HUES6 (cell line): ENCODE data around the gene BICRAL.
"Not testable (repeated sequence)": the region's sequence is repeated elsewhere in the genome, so short reads cannot be mapped to it uniquely, and the experiment has no call there.

Experiments
- H3K27ac ChIP-seq: 2 replicates; pipeline ENCODE4 v1.7.0; 2013; ENCODE audit warnings: low read depth, mild to moderate bottlenecking, low read length, inconsistent platforms
- H3K27me3 ChIP-seq: 2 replicates; pipeline ENCODE4 v1.6.1; 2013; ENCODE audit warnings: low read length; ENCODE audit not compliant: control insufficient read depth, insufficient read depth
- H3K36me3 ChIP-seq: 2 replicates; pipeline ENCODE4 v1.6.1; 2013; ENCODE audit warnings: low read length; ENCODE audit not compliant: control insufficient read depth, insufficient read depth
- H3K4me1 ChIP-seq: 2 replicates; pipeline ENCODE4 v1.6.1; 2013; ENCODE audit warnings: low read length; ENCODE audit not compliant: control insufficient read depth, insufficient read depth
- H3K4me3 ChIP-seq: 2 replicates; pipeline ENCODE4 v1.5.1; 2013; ENCODE audit warnings: low read depth, low read length
- H3K9ac ChIP-seq: one replicate; pipeline ENCODE4 v1.6.1; 2013; ENCODE audit warnings: mild to moderate bottlenecking, low read length
- H3K9me3 ChIP-seq: 2 replicates; pipeline ENCODE4 v1.6.1; 2013; ENCODE audit warnings: low read depth, low read length; ENCODE audit not compliant: control insufficient read depth, insufficient read depth

The BICRAL gene

DNA sequence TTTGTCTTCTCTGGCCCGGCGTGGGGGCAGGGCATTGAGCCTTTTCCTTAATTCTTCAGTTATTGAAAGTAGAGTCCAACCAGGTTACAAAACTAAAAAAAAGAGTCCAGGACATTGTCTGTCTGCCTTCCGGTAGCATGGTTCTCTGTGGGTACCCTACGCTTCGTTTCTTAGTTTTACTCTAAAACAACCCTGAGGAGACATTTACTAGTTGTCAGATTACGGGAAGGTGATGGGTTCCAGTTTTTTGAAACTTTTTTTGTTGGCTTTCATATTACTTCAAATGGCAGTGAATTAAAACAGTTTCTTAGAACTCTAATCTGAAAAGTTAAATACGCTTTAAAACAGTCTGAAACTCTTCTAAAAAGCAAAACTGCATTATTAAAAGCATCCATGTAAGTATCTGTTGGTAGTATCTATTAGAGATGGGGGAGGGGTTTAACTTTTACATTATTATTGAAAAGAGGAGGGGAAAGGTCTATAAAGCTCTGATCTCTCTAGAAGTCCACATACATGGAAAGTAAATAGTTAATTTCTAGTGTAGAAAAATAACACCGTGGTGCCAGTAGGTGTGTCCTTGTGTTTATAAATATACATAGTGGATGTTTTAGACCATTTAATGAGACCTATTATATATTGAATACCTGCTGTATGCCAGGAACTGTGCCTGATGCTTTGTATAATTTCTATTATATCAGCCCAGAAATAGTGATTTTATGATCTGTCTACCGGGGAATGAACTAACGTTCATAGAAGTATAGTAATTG, 2.2 kb downstream of the BICRAL start:
- Histone ChIP-seq H3K9me3 (no peaks in the 10 kb centered on the region), H3K4me3 (peak overlapping the region; percentile 92), H3K4me1 (peaks cover 29% of the 10 kb centered on the region), H3K9ac (peak overlapping the region; percentile 100), H3K27me3 (no peaks in the 10 kb centered on the region), H3K36me3 (no peaks in the 10 kb centered on the region), H3K27ac (peak overlapping the region; percentile 100)

DNA sequence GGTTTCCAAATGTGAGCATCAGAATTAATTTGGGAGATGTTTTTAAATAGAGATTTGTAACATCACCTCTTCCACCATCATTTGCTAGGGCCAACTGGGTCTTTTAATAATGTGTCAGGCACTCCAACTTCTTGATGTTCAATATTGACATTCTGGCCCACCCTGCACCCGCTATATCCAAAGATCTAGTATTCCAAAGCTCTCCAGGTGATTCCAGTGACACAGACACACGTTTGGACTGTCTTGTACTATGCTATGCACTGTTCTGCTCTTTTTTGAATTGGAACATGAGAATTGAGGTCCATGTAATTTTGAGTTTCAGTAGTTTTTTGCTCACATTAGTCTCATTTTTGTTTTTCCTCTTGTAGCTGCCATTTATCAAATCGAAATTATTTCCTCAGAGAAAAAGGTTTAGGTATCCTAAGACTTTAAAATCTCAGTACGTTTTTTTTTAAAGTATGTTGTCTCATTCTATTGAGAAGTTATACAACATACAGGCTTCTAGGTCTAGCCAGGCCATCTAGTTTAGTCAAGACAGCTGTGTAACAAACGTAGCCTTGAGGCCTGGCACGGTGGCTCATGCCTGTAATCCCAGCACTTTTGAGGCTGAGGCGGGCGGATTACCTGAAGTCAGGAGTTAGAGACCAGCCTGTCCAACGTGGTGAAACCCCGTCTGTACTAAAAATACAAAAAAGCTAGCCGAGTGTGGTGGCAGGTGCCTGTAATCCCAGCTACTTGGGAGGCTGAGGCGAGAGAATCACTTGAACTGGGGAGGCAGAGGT, 3.1 kb downstream of the BICRAL start:
- H3K27ac ChIP-seq = no peak overlapping the region
- peaks cover 34% of the 10 kb centered on the region for H3K4me1 ChIP-seq
- no peaks in the 10 kb centered on the region for H3K36me3 ChIP-seq
- peak overlapping the region; percentile 100 for H3K9ac ChIP-seq
- peak overlapping the region; percentile 92 for H3K4me3 ChIP-seq
- no peaks in the 10 kb centered on the region for H3K27me3 ChIP-seq
- no peaks in the 10 kb centered on the region for H3K9me3 ChIP-seq

DNA sequence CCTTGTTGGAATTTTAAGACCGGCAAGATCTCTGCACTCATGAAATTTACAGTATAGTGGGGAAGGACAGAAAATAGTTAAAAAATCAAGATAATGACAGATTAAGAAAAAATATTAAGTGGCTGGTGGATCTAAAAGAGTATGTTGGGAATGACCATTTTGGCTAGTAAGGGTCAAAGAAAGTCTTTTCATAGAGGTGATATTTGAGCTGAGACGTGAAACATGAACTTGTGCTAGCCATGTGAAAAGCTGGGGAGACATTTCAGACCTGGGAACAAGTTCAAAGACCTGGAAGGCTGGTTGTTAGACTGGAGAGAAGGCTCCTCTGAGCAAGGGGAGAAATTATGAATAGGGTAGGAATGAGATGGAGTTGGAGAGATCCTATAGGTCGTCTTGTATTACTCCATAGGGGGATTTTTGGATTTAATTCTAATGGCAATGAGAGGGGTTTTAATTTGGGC, 4.7 kb downstream of the BICRAL start:
- Histone ChIP-seq H3K36me3 (no peaks in the 10 kb centered on the region), H3K4me3 (no peak overlapping the region), H3K9ac (no peak overlapping the region), H3K9me3 (no peaks in the 10 kb centered on the region), H3K27ac (no peak overlapping the region), H3K27me3 (no peaks in the 10 kb centered on the region), H3K4me1 (peaks cover 37% of the 10 kb centered on the region)

DNA sequence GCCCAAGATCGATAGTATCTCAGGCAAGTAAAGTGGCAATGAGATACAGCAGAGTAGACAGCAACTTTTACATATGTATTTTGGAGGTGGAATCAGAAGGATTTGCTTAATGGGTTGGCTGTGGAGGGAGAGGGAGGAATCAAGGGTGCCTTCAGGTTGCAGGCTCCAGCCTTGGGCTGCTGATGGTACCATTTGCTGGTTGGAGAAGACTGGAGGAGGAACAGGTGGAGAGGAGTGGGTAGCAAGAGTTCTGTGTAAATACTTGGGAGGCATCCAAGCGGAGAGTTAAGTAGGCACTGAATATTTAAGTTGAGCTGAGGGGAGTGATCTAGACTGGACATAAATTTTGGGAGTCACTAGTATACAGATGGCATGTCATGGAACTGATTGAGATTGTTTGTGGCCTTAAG, 5.2 kb downstream of the BICRAL start:
- H3K9me3 ChIP-seq = no peaks in the 10 kb centered on the region
- H3K4me1 ChIP-seq = peaks cover 37% of the 10 kb centered on the region
- H3K27me3 ChIP-seq = no peaks in the 10 kb centered on the region
- H3K36me3 ChIP-seq = no peaks in the 10 kb centered on the region
- no peak overlapping the region for H3K4me3 ChIP-seq
- no peak overlapping the region for H3K27ac ChIP-seq
- H3K9ac ChIP-seq = no peak overlapping the region

DNA sequence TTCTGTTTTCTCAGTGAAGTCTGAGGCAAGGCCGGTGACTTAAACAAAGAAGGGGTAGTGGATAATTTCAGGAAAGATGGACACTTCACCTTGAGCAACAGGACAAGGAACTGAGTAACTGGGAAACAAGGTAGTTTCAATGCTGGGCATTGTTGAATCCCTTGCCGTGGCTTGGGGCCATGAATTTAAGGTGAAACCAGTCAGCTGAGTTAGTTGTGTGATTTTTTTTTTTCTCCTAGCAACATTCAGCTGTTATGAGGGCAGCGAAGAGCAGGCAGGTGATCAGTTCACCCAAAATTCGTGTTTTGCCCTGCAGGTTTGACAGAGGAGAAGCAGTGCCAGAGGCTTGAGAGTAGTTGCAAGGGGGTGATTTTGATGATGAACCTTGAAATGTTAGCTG, 6.8 kb downstream of the BICRAL start:
- H3K4me3 ChIP-seq = no peak overlapping the region
- no peak overlapping the region for H3K9ac ChIP-seq
- no peak overlapping the region for H3K27ac ChIP-seq
- H3K9me3 ChIP-seq = no peaks in the 10 kb centered on the region
- no peaks in the 10 kb centered on the region for H3K27me3 ChIP-seq
- peaks cover 37% of the 10 kb centered on the region for H3K4me1 ChIP-seq
- no peaks in the 10 kb centered on the region for H3K36me3 ChIP-seq

DNA sequence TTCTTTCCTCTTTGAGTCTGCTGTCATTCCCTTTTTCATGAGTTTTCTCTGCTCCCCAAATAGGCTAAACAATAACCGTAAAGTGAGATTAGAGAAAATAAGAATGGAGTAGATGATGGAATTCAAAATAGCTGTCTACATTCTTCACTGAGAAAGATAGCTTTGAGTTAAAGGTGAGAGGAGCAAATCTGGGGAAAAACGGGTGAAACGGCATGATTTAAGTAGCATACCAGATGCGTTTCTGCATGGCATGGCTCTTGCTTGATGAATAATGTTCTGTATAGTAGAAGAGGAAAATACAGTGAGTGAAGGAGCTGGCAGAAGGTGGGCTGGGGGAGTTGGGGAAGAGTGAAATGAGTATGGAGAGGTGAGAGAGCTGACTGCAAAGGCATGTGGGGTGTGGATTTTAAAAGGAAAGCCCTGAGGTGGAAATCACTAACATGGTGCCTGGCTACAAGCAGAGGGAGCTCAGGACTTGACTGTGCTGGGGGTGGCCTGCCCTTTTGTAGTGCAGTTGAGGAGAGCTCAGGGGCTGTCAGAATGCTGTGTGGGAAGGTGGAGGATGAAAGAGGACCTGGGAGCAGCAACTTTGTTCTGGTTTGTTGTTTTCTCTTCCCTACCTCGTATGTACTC, 8.8 kb downstream of the BICRAL start:
- Histone ChIP-seq H3K9me3 (no peaks in the 10 kb centered on the region), H3K36me3 (no peaks in the 10 kb centered on the region), H3K9ac (no peak overlapping the region), H3K4me1 (peaks cover 30% of the 10 kb centered on the region), H3K4me3 (no peak overlapping the region), H3K27ac (no peak overlapping the region), H3K27me3 (no peaks in the 10 kb centered on the region)

DNA sequence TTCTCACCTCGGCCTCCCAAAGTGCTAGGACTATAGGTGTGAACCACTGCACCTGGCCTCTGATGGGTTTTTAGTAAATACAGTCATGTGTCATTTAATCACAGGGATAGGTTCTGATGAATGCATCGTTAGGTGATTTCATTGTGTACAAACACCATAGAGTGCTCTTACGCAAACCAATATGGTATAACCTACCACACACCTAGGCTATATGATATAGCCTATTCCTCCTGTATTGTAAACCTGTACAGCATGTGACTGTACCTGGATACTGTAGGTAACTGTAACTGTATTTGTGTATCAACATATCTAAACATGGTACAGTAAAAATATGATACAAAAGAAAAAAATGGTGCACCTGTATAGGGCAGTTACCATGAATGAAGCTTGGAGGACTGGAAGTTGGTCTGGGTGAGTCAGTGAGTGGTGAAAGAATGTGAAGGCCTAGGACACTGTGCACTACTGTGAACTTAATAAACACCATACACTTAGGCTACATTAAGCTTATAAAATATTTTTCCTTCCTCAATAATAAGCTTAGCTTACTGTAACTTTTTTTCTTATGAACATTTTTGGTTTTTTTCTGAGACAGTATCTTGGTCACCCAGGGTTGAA, 10.0 kb downstream of the BICRAL start:
- no peaks in the 10 kb centered on the region for H3K9me3 ChIP-seq
- no peaks in the 10 kb centered on the region for H3K27me3 ChIP-seq
- H3K4me3 ChIP-seq = no peak overlapping the region
- no peak overlapping the region for H3K27ac ChIP-seq
- no peak overlapping the region for H3K9ac ChIP-seq
- no peaks in the 10 kb centered on the region for H3K36me3 ChIP-seq
- H3K4me1 ChIP-seq = peaks cover 20% of the 10 kb centered on the region

DNA sequence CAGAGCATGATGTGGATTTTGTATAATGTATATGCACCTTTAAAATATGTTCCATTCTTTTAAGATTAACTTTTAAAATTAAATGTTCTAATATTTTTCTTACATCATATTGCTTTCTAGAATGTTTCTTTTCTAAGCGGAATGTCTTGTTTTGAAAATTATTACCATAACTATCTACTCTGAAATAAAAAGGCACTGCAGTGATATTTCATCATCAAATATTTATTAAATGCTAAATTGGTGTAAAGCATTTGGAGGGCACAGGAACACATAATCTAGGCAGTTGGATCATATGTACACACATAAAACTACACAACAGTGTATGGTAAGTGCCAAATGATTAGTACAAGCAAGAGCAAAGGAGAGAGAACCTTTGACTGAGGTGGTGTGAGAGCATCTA, 13.8 kb downstream of the BICRAL start:
- no peak overlapping the region for H3K27ac ChIP-seq
- H3K27me3 ChIP-seq = no peaks in the 10 kb centered on the region
- no peak overlapping the region for H3K4me3 ChIP-seq
- H3K36me3 ChIP-seq = no peaks in the 10 kb centered on the region
- peaks cover 4% of the 10 kb centered on the region for H3K4me1 ChIP-seq
- H3K9ac ChIP-seq = no peak overlapping the region
- H3K9me3 ChIP-seq = no peaks in the 10 kb centered on the region

DNA sequence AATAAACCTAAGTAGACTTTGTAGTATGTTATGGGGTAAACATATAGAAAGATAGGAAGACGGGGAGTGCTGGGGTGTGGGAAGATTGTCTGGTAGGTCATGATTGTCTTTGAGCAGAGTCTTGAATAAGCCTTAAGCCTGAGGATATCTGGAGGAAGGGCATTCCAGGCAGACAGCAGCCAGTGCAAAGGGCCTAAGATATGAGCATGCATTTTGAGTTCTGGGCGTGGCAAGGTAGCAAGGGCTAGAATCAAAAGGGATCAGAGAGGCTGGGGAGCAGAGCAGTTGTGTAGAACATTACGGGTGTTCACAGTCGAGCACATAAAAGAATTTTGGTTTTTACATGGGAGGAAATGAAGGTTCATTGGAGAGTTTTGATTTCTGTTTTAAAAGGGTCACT, 14.3 kb downstream of the BICRAL start:
- no peak overlapping the region for H3K9ac ChIP-seq
- H3K9me3 ChIP-seq = no peaks in the 10 kb centered on the region
- H3K27ac ChIP-seq = no peak overlapping the region
- no peak overlapping the region for H3K4me3 ChIP-seq
- no peaks in the 10 kb centered on the region for H3K36me3 ChIP-seq
- H3K27me3 ChIP-seq = no peaks in the 10 kb centered on the region
- no peaks in the 10 kb centered on the region; the same call in 1 of the 2 replicates for H3K4me1 ChIP-seq

DNA sequence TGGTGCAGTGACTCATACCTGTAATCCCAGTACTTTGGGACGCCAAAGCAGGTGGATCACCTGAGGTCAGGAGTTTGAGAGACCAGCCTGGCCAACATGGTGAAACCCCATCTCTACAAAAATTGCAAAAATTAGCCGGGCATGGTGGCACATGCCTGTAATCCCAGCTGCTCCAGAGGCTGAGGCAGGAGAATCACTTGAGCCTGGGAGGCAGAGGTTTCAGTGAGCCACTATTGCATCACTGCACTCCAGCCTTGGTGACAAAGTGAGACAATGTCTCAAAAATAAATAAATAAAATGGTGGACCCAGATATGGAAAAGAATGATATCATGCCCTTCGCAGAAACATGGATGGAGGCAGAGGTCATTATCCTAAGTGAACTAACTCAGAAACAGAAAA, 15.8 kb downstream of the BICRAL start:
- H3K4me1 ChIP-seq, H3K4me3 ChIP-seq, H3K27ac ChIP-seq, H3K36me3 ChIP-seq, H3K27me3 ChIP-seq, H3K9ac ChIP-seq, H3K9me3 ChIP-seq: not testable (repeated sequence)
